ENCODE results near the gene ITIH3.

The ITIH3 gene

GRCh38 chr3:52770496-52771333 is 23.9 kb upstream of the ITIH3 start, which contains the start of gene NEK4:
Gene NEK4 (minus strand): TSS chr3:52770940. CDS start chr3:52770746, 194 bp downstream.
- TF ChIP-seq ZFX (IDR thresholded peaks at IDR 0.05) (peak; percentile 76), CTCF (conservative IDR thresholded peaks at IDR 0.05) (no peak)
- H3K27ac ChIP-seq, result peak within 1 kb of the TSS; percentile 75

- peak overlapping the region; percentile 75 for H3K27ac ChIP-seq
- TF ChIP-seq ZFX (IDR thresholded peaks at IDR 0.05) (no peak), CTCF (conservative IDR thresholded peaks at IDR 0.05) (no peak)
Observed at GRCh38 chr3:52771334-52771681, 23.3 kb upstream of the ITIH3 start.

GRCh38 chr3:52771702-52772101 is 22.9 kb upstream of the ITIH3 start:
- peak overlapping the region; percentile 75 for H3K27ac ChIP-seq
- TF ChIP-seq ZFX (IDR thresholded peaks at IDR 0.05) (no peak), CTCF (conservative IDR thresholded peaks at IDR 0.05) (no peak)

- TF ChIP-seq CTCF (conservative IDR thresholded peaks at IDR 0.05) (no peak), ZFX (IDR thresholded peaks at IDR 0.05) (no peak)
- no peak overlapping the region for H3K27ac ChIP-seq
Observed at GRCh38 chr3:52773361-52774065, 21.1 kb upstream of the ITIH3 start.

GRCh38 chr3:52774066-52774713 is 20.4 kb upstream of the ITIH3 start:
- no peak overlapping the region for H3K27ac ChIP-seq
- TF ChIP-seq ZFX (IDR thresholded peaks at IDR 0.05), result no peak
- no peak for TF ChIP-seq CTCF (conservative IDR thresholded peaks at IDR 0.05)

- no peak overlapping the region for H3K27ac ChIP-seq
- TF ChIP-seq CTCF (conservative IDR thresholded peaks at IDR 0.05), result no peak
Observed at GRCh38 chr3:52774901-52775864, 19.4 kb upstream of the ITIH3 start.

Data from C4-2B (cell line).